Astrocyte of the cerebellum (primary cell): ENCODE measurements around the gene EXO5.

Experiments used
- DNase-seq: peaks from one replicate; pipeline ENCODE4 v3.0.0-alpha.2; 2011; ENCODE audit warnings: low read depth
- H3K4me3 ChIP-seq: 2 replicates; pipeline ENCODE4 v1.5.1; 2011; ENCODE audit warnings: mild to moderate bottlenecking, low read depth, low read length, moderate library complexity
- CTCF ChIP-seq: IDR thresholded peaks from 2 replicates; pipeline ENCODE4 v1.5.1; 2012; ENCODE audit warnings: low read length, low read depth, moderate library complexity, mild to moderate bottlenecking; ENCODE audit errors: missing control alignments
- in situ Hi-C: cut with HindIII; loops from 2 replicates; pipeline ENCODE4 v1.10.0; 2017; ENCODE audit warnings: low sequenced_read_pairs

The EXO5 gene

GRCh38 chr1:40530735-40531380 lies 22.3 kb downstream of the EXO5 start:
- in situ Hi-C loops, result no loop called here
- H3K4me3 ChIP-seq, result peak overlapping the region; percentile 84
- DNase-seq, result no peak
- TF ChIP-seq CTCF, result no peak

- TF ChIP-seq CTCF, result no peak
- in situ Hi-C loops, result no loop called here
- peak; percentile 82 for DNase-seq
- H3K4me3 ChIP-seq, result peak within 1 kb of the TSS; percentile 84
Observed at GRCh38 chr1:40531381-40532061, 23.0 kb downstream of the EXO5 start, which contains the start of gene ZNF684. Gene ZNF684, plus strand, starts transcription at chr1:40531637. Its CDS starts 1,530 bp downstream, at chr1:40533167.

- no peak for TF ChIP-seq CTCF
Observed at GRCh38 chr1:40532062-40532389, 23.5 kb downstream of the EXO5 start.

GRCh38 chr1:40532844-40533424 lies 24.4 kb downstream of the EXO5 start:
- DNase-seq, result no peak
- in situ Hi-C loops, result no loop called here
- no peak overlapping the region for H3K4me3 ChIP-seq
- TF ChIP-seq CTCF, result peak; percentile 65

More at GRCh38 chr1:40532062-40532389, 23.5 kb downstream of the EXO5 start:
- in situ Hi-C loops, result no loop called here
- no peak for DNase-seq
- H3K4me3 ChIP-seq, result peak overlapping the region; percentile 84

GRCh38 chr1:40534589-40534988 lies 26.0 kb downstream of the EXO5 start:
- in situ Hi-C loops, result no loop called here
- H3K4me3 ChIP-seq, result no peak overlapping the region
- DNase-seq, result no peak
- TF ChIP-seq CTCF, result no peak

- TF ChIP-seq CTCF, result no peak
- DNase-seq, result no peak
- in situ Hi-C loops, result no loop called here
- no peak overlapping the region for H3K4me3 ChIP-seq
Observed at GRCh38 chr1:40535732-40536131, 27.2 kb downstream of the EXO5 start.
